AG08396 (cell line): Measurements from ENCODE around the gene PDXDC1.
"Not testable (repeated sequence)": the region's sequence is repeated elsewhere in the genome, so short reads cannot be mapped to it uniquely, and the experiment has no call there.

Source experiments
- DNase-seq: peaks from one replicate; pipeline ENCODE4 v3.0.0; 2012; ENCODE audit warnings: low spot score, mixed read lengths

The PDXDC1 gene

GRCh38 chr16:14973785-14974322 is 972 bp upstream of the PDXDC1 start:
- DNase-seq, result not testable (repeated sequence)

GRCh38 chr16:14974331-14974655 is 533 bp upstream of the PDXDC1 start:
- DNase-seq, result not testable (repeated sequence)

GRCh38 chr16:14975418-14976194 is 780 bp downstream of the PDXDC1 start:
- peak; percentile 23 for DNase-seq

- not testable (repeated sequence) for DNase-seq
These were observed 2.3 kb downstream of the PDXDC1 start for GRCh38 chr16:14976971-14977736.

GRCh38 chr16:14978281-14978680 is 3.5 kb downstream of the PDXDC1 start:
- not testable (repeated sequence) for DNase-seq

GRCh38 chr16:14978908-14979307 is 4.1 kb downstream of the PDXDC1 start:
- not testable (repeated sequence) for DNase-seq

GRCh38 chr16:14981234-14981633 is 6.4 kb downstream of the PDXDC1 start:
- DNase-seq, result not testable (repeated sequence)

- not testable (repeated sequence) for DNase-seq
These were observed 7.7 kb downstream of the PDXDC1 start for GRCh38 chr16:14982521-14982920.

- DNase-seq, result not testable (repeated sequence)
These were observed 13.3 kb downstream of the PDXDC1 start for GRCh38 chr16:14988092-14988491.

GRCh38 chr16:14988661-14989191 is 13.9 kb downstream of the PDXDC1 start:
- DNase-seq, result not testable (repeated sequence)

GRCh38 chr16:14989291-14990281 is 14.8 kb downstream of the PDXDC1 start:
- DNase-seq, result peak; percentile 17

GRCh38 chr16:14993277-14994151 is 18.7 kb downstream of the PDXDC1 start:
- not testable (repeated sequence) for DNase-seq

GRCh38 chr16:14996702-14997101 is 21.9 kb downstream of the PDXDC1 start:
- peak; percentile 17 for DNase-seq

GRCh38 chr16:14998300-14998699 is 23.5 kb downstream of the PDXDC1 start:
- not testable (repeated sequence) for DNase-seq

- DNase-seq, result not testable (repeated sequence)
These were observed 25.0 kb downstream of the PDXDC1 start for GRCh38 chr16:14999845-15000244.

GRCh38 chr16:15002448-15002847 is 27.6 kb downstream of the PDXDC1 start:
- not testable (repeated sequence) for DNase-seq

GRCh38 chr16:15005357-15006132 is 30.7 kb downstream of the PDXDC1 start:
- not testable (repeated sequence) for DNase-seq

- DNase-seq, result not testable (repeated sequence)
These were observed 33.8 kb downstream of the PDXDC1 start for GRCh38 chr16:15008647-15009046.

- DNase-seq, result not testable (repeated sequence)
These were observed 38.1 kb downstream of the PDXDC1 start for GRCh38 chr16:15012941-15013340.
